ENCODE data around the gene TBC1D22B. TPM values are rescaled to one million over a fixed set of nuclear protein-coding genes. Genes with fewer than 3 reads are reported as not detected.

Gene TBC1D22B
- total RNA-seq, 1 experiment from 2014 or later: 12.9 TPM

DNA sequence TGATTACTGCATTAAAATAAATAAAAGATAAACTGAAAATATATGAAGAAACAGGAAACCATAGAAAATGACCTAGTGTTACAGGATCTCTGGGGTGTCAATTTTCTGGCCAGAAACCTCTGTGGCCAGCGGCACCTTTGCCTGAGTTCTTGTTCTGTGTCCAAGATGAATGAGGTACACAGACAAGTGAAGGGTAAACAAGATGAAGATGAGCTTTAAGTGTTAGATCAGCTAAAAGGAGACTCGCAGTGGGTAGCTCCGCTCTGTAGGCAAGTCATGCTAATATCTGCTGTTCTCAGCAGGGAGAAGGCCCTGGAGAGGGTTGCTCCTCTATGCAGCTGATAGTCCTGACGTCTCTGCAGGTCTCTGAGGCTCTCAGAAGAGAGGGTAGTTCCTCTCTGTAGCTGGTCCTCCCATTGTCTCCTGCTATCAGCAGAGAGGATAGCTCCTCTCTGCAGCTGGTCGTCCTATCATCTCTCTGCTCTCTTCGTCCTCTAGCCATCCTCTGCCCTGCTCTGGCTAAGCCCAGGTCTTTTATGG lies 35.9 kb upstream of the TBC1D22B start:
- no peak overlapping the region for H4K91ac ChIP-seq (ENCODE audit: insufficient read length, low read depth, low read length)
- H2BK12ac ChIP-seq (ENCODE audit: insufficient read length, low read depth, low read length): no peak overlapping the region
- H3K4ac ChIP-seq (ENCODE audit: low read depth, low read length): no peak overlapping the region
- no peak overlapping the region for H3K56ac ChIP-seq (ENCODE audit: insufficient read length, low read depth, low read length)
- no peak overlapping the region for H3K27ac ChIP-seq (ENCODE audit: insufficient read length, low read depth, low read length)
- no peak overlapping the region for H2BK20ac ChIP-seq (ENCODE audit: low read depth, low read length, poor library complexity, severe bottlenecking)
- no peak overlapping the region for H2BK5ac ChIP-seq (ENCODE audit: insufficient read length, low read length)
- peak overlapping the region; percentile 45 for H2AFZ ChIP-seq (ENCODE audit: low read length)
- H3K23ac ChIP-seq (ENCODE audit: insufficient read length, low read depth, low read length): no peak overlapping the region
- no peak for DNase-seq
- peak overlapping the region; percentile 77 for H3K4me2 ChIP-seq (ENCODE audit: insufficient read depth, insufficient read length, low read length)
- no peak overlapping the region for H2BK120ac ChIP-seq (ENCODE audit: low read depth, low read length, poor library complexity, severe bottlenecking)
- no CpG with 5 or more reads among the region's 6 CpGs for WGBS (ENCODE audit: extremely low coverage, insufficient read length, low lambda C conversion rate)
- Mint-ChIP-seq H3K9me3 (no peaks in the 10 kb centered on the region), H3K4me1 (peaks cover 12% of the 10 kb centered on the region in 2 experiments), H3K36me3 (ENCODE audit: insufficient read depth in 1 of 3, low read depth in 3 of 3) (no peaks in the 10 kb centered on the region), H3K4me3 (peak overlapping the region; percentile 79 to 90), H3K27ac (peak overlapping the region; percentile 88 to 96 (median 92); a peak in 6 of 7 replicates), H3K27me3 (ENCODE audit: low read depth) (no peaks in the 10 kb centered on the region)
- peak overlapping the region; percentile 41 for H3K9ac ChIP-seq (ENCODE audit: extremely low read depth, insufficient read length, low read length)
- no peak overlapping the region for H3K14ac ChIP-seq (ENCODE audit: insufficient read depth, low read length)
- no peaks in the 10 kb centered on the region for H3K9me3 ChIP-seq (ENCODE audit: control insufficient read depth, low read depth, low read length)
- no peak overlapping the region for H2BK15ac ChIP-seq (ENCODE audit: low read depth, low read length)
- H4K20me1 ChIP-seq (ENCODE audit: control insufficient read depth, insufficient read depth, insufficient read length): no peaks in the 10 kb centered on the region
- H3K27me3 ChIP-seq (ENCODE audit: insufficient read depth, low read length): no peaks in the 10 kb centered on the region
- TF ChIP-seq, protein P1, sequence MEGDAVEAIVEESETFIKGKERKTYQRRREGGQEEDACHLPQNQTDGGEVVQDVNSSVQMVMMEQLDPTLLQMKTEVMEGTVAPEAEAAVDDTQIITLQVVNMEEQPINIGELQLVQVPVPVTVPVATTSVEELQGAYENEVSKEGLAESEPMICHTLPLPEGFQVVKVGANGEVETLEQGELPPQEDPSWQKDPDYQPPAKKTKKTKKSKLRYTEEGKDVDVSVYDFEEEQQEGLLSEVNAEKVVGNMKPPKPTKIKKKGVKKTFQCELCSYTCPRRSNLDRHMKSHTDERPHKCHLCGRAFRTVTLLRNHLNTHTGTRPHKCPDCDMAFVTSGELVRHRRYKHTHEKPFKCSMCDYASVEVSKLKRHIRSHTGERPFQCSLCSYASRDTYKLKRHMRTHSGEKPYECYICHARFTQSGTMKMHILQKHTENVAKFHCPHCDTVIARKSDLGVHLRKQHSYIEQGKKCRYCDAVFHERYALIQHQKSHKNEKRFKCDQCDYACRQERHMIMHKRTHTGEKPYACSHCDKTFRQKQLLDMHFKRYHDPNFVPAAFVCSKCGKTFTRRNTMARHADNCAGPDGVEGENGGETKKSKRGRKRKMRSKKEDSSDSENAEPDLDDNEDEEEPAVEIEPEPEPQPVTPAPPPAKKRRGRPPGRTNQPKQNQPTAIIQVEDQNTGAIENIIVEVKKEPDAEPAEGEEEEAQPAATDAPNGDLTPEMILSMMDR (conservative IDR thresholded peaks at IDR 0.05): no peak
- no peaks in the 10 kb centered on the region for H3K79me2 ChIP-seq (ENCODE audit: insufficient read depth, low read length)
- no peaks in the 10 kb centered on the region for H3K79me1 ChIP-seq (ENCODE audit: insufficient read depth, low read depth, low read length, poor library complexity, severe bottlenecking)
- H3T11ph ChIP-seq (ENCODE audit: low read length): no peak overlapping the region
- no peak overlapping the region for H3K18ac ChIP-seq (ENCODE audit: insufficient read length, low read depth, low read length)
- no peak overlapping the region for H2AK5ac ChIP-seq (ENCODE audit: insufficient read length, low read length)
- H4K8ac ChIP-seq (replicated peaks; ENCODE audit: insufficient read length, low read depth, low read length): no peak overlapping the region
- peaks cover 3% of the 10 kb centered on the region for H3K23me2 ChIP-seq (ENCODE audit: insufficient read length, low read depth, low read length, poor library complexity, severe bottlenecking)
- no peaks in the 10 kb centered on the region for H3K4me1 ChIP-seq (ENCODE audit: insufficient read depth, low read length)
- H4K5ac ChIP-seq (ENCODE audit: insufficient read length, low read depth, low read length): no peak overlapping the region
